HepG2 (cell line): ENCODE measurements around the gene ZNF326. TPM values are rescaled to one million over a fixed set of nuclear protein-coding genes. Genes with fewer than 3 reads are reported as not detected.
"Not testable (repeated sequence)": the region's sequence is repeated elsewhere in the genome, so short reads cannot be mapped to it uniquely, and the experiment has no call there.

Experiments used
- ATAC-seq: fragments of 200-7000 bp; cut with Tn5 transposase; 3 replicates; pipeline ENCODE4 v1.9.1; 2020; ENCODE audit warnings: mild to moderate bottlenecking, moderate library complexity
- BruUV-seq: library from RNA; stranded (reverse); fragments of 400-500 nt; replicated peaks from 2 replicates; lab custom pipeline; 2021; lab: Mats Ljungman, UMichigan
- CTCF ChIA-PET: fragments of 300-600 bp; formaldehyde crosslinking; extraction: SDS; loops from one replicate; lab custom pipeline; 2021; ENCODE audit warnings: low total read pairs, inconsistent platforms, low intra/inter-chr PET ratio; lab: Yijun Ruan, JAX
- POLR2A ChIA-PET: fragments of 350-600 bp; sonication (Branson Sonifier 250); formaldehyde crosslinking; loops from one replicate; lab custom pipeline; 2020; ENCODE audit warnings: antibody characterized with exemption, inconsistent platforms; lab: Yijun Ruan, JAX
- DNase-seq: peaks from one replicate; pipeline ENCODE4 v3.0.0-alpha.2; 2015; ENCODE audit warnings: low spot score
- FAIRE-seq: peaks from 3 replicates; lab custom pipeline; 2011; peaks lifted over from hg19 to GRCh38; lab: Jason Lieb, UNC
- H2AFZ ChIP-seq: one replicate; pipeline ENCODE4 v1.6.1; 2011; ENCODE audit warnings: low read length, inconsistent platforms
- H3K27ac ChIP-seq: fragments of 300-600 bp; 3 replicates; pipeline ENCODE4 v1.8.0; 2011; ENCODE audit warnings: mixed run types, mild to moderate bottlenecking, mixed read lengths, low read length, inconsistent platforms; ENCODE audit not compliant: insufficient read depth; ENCODE audit errors: extremely low read length
- H3K27me3 ChIP-seq, 2 experiments: fragments of 200-600 bp in 1 of 2; 2 replicates in 1 of 2; 3 replicates in 1 of 2; pipeline versions ENCODE4 v1.6.0 to v1.8.0; 2011; ENCODE audit warnings: low read length in 2 of 2, mild to moderate bottlenecking in 2 of 2, moderate library complexity in 2 of 2, inconsistent platforms in 1 of 2; ENCODE audit not compliant: insufficient read depth in 2 of 2, control insufficient read depth in 1 of 2
- H3K36me3 ChIP-seq, 2 experiments: fragments of 200-600 bp in 1 of 2; replicated peaks in 1 of 2; 2 replicates in 1 of 2; 3 replicates in 1 of 2; pipeline versions ENCODE4 v1.5.1 to v1.8.0; 2011; ENCODE audit warnings: low read length in 2 of 2, inconsistent platforms in 1 of 2; ENCODE audit not compliant: insufficient read depth in 2 of 2, control insufficient read depth in 1 of 2
- H3K4me1 ChIP-seq: 2 replicates; pipeline ENCODE4 v1.5.1; 2012; ENCODE audit warnings: low read length, inconsistent platforms; ENCODE audit not compliant: insufficient read depth
- H3K4me2 ChIP-seq: 2 replicates; pipeline ENCODE4 v1.6.0; 2011; ENCODE audit warnings: low read depth, low read length, inconsistent platforms
- H3K4me3 ChIP-seq, 3 experiments: fragments of 200-600 bp in 1 of 3; sonication (generic), shearing (Covaris generic) in 1 of 3; replicated peaks in 1 of 3; 2 replicates each; pipeline ENCODE4 v1.5.1; 2011 to 2016; ENCODE audit warnings: low read length in 3 of 3, inconsistent platforms in 2 of 3, low read depth in 2 of 3, mild to moderate bottlenecking in 2 of 3, control low read depth in 1 of 3, mixed read lengths in 1 of 3; ENCODE audit not compliant: insufficient read depth in 1 of 3
- H3K79me2 ChIP-seq: one replicate; pipeline ENCODE4 v1.6.1; 2011; ENCODE audit warnings: low read length, inconsistent platforms; ENCODE audit not compliant: insufficient read depth
- H3K9ac ChIP-seq: 2 replicates; pipeline ENCODE4 v1.6.0; 2011; ENCODE audit warnings: mild to moderate bottlenecking, low read depth, low read length, inconsistent platforms; ENCODE audit not compliant: insufficient read depth
- H3K9me3 ChIP-seq: 2 replicates; pipeline ENCODE4 v1.5.1; 2012; ENCODE audit warnings: mild to moderate bottlenecking, low read length
- H4K20me1 ChIP-seq: 2 replicates; pipeline ENCODE4 v1.6.0; 2011; ENCODE audit warnings: inconsistent platforms, mild to moderate bottlenecking, low read length, moderate library complexity; ENCODE audit not compliant: insufficient read depth
- CERS6 ChIP-seq: sonication (generic); formaldehyde crosslinking; IDR thresholded peaks from 2 replicates; pipeline ENCODE4 v1.5.0; 2020; ENCODE audit warnings: missing genetic modification reagents
- FOXK1 ChIP-seq: sonication (generic); formaldehyde crosslinking; IDR thresholded peaks from 2 replicates; pipeline ENCODE4 v1.4.0; 2020; ENCODE audit warnings: low read depth, missing genetic modification reagents, borderline replicate concordance
- KMT2A ChIP-seq: sonication (generic); formaldehyde crosslinking; IDR thresholded peaks from 2 replicates; pipeline ENCODE4 v1.4.0; 2020; ENCODE audit warnings: missing genetic modification reagents
- MLLT10 ChIP-seq: sonication (generic); formaldehyde crosslinking; IDR thresholded peaks from 2 replicates; pipeline ENCODE4 v1.4.0; 2020; ENCODE audit warnings: missing genetic modification reagents
- MLX ChIP-seq: IDR thresholded peaks from 2 replicates; pipeline ENCODE4 v1.6.1; 2016
- MNT ChIP-seq: fragments of 450-650 bp; IDR thresholded peaks from 2 replicates; pipeline ENCODE4 v1.6.1; 2016
- MYC ChIP-seq: sonication (generic); formaldehyde crosslinking; IDR thresholded peaks from 2 replicates; pipeline ENCODE4 v1.9.0; 2021; ENCODE audit warnings: missing genetic modification reagents, borderline replicate concordance
- NFE2L2 ChIP-seq: fragments of 150-350 bp; IDR thresholded peaks from 2 replicates; pipeline ENCODE4 v1.6.1; 2014; ENCODE audit warnings: low read length
- NFIB ChIP-seq: sonication (generic); formaldehyde crosslinking; IDR thresholded peaks from 2 replicates; pipeline ENCODE4 v1.9.0; 2021; ENCODE audit warnings: missing genetic modification reagents, mild to moderate bottlenecking, borderline replicate concordance
- PHF5A ChIP-seq: IDR thresholded peaks from one replicate; pipeline ENCODE4 v1.6.1; 2018; ENCODE audit warnings: low read depth, missing genetic modification reagents; ENCODE audit not compliant: unreplicated experiment
- ZNF589 ChIP-seq: sonication (generic); formaldehyde crosslinking; conservative IDR thresholded peaks from 2 replicates; pipeline ENCODE4 v1.8.0; 2022; ENCODE audit warnings: mild to moderate bottlenecking, moderate library complexity, missing genetic modification reagents
- WGBS: methylation state at CpG from one replicate; pipeline ENCODE4 v1.1.6; 2017; ENCODE audit warnings: low lambda C conversion rate; 5-methylcytosine and 5-hydroxymethylcytosine counted together
- in situ Hi-C: cut with HindIII; loops from 2 replicates; pipeline ENCODE4 v1.10.0; 2017; ENCODE audit warnings: low pct_unique_long_range_greater_than_20kb; ENCODE audit not compliant: extremely low pct_ligation_motif_present
- intact Hi-C: fragments of 100-400 bp; cut with micrococcal nuclease; formaldehyde crosslinking; loops from one replicate; pipeline ENCODE4 v1.10.0; 2022; ENCODE audit not compliant: unreplicated experiment
- polyA plus RNA-seq, 8 experiments: library from polyadenylated mRNA; depleted of rRNA in 3 of 8; stranded (reverse) in 7 of 8; unstranded in 1 of 8; fragments of >200 nt; fragmentation: Illumina TruSeq in 4 of 8; extraction: Trizol in 4 of 8; gene quantifications; 2 replicates each; pipeline versions ENCODE4 v1.2.1 to v1.2.3, GENCODE V29; 2011 to 2016; ENCODE audit warnings: low read depth in 4 of 8, missing spikeins in 1 of 8, mixed read lengths in 1 of 8; ENCODE audit not compliant: insufficient read depth in 1 of 8
- total RNA-seq, 5 experiments: library from RNA; depleted of rRNA; stranded (reverse); fragments of >200 nt; fragmentation: Illumina TruSeq; extraction: Trizol; gene quantifications; 2 replicates each; pipeline ENCODE4 v1.2.3, GENCODE V29; 2016; ENCODE audit warnings: low read depth in 1 of 5

The ZNF326 gene
- total and polyA plus RNA-seq, 2 of the 13 experiments (the other 11 are each of a cell fraction or from before 2014, with no cell fraction given) = 6.3 to 16.4 TPM

GRCh38 chr1:90064109-90064508, 69.2 kb downstream of the ZNF326 start:
- H3K27me3 ChIP-seq, H3K4me3 ChIP-seq, H3K4me1 ChIP-seq, CTCF ChIA-PET, DNase-seq, H3K79me2 ChIP-seq, in situ Hi-C loops, BruUV-seq, intact Hi-C loops, H3K9me3 ChIP-seq, H3K9ac ChIP-seq, H3K4me2 ChIP-seq, H3K27ac ChIP-seq, ATAC-seq, H2AFZ ChIP-seq, H3K36me3 ChIP-seq, POLR2A ChIA-PET, FAIRE-seq, H4K20me1 ChIP-seq: not testable (repeated sequence)
- 74% methylated on average over 6 of the region's 6 CpGs for WGBS
- TF ChIP-seq MNT = 0 out of 2 replicates have a peak, but pooled peaks have one; percentile 5

GRCh38 chr1:90067194-90067931, 72.5 kb downstream of the ZNF326 start:
- no peaks in the 10 kb centered on the region for H4K20me1 ChIP-seq
- H3K9ac ChIP-seq = no peak overlapping the region
- no TSS peak for BruUV-seq
- H2AFZ ChIP-seq = no peak overlapping the region
- DNase-seq (no peak), FAIRE-seq (no peak), ATAC-seq (no peak)
- H3K27me3 ChIP-seq = 0 out of 5 replicates have a peak, but pooled peaks cover 0 to 2% of the 10 kb centered on the region in 2 experiments
- no peak overlapping the region for H3K27ac ChIP-seq
- 37% methylated on average over 3 of the region's 3 CpGs for WGBS
- no peak overlapping the region for H3K4me2 ChIP-seq
- ChIA-PET POLR2A (no interaction called here), CTCF (no interaction called here)
- H3K4me1 ChIP-seq = no peaks in the 10 kb centered on the region
- H3K4me3 ChIP-seq = no peak overlapping the region
- in situ Hi-C loops (no loop called here), intact Hi-C loops (no loop called here)
- H3K79me2 ChIP-seq = no peaks in the 10 kb centered on the region
- H3K9me3 ChIP-seq = no peaks in the 10 kb centered on the region
- no peaks in the 10 kb centered on the region for H3K36me3 ChIP-seq
- TF ChIP-seq MYC (CRISPR knock-in tag) = no peak
- TF ChIP-seq NFE2L2 = no peak
- TF ChIP-seq CERS6 (CRISPR knock-in tag) = no peak
- no peak for TF ChIP-seq KMT2A
- no peak for TF ChIP-seq MLLT10 (CRISPR knock-in tag)
- no peak for TF ChIP-seq NFIB (CRISPR knock-in tag)
- no peak for TF ChIP-seq PHF5A (CRISPR knock-in tag)
- TF ChIP-seq ZNF589 = no peak
- TF ChIP-seq MLX = no peak
- TF ChIP-seq FOXK1 (CRISPR knock-in tag) = no peak
